Measurements from ENCODE around the gene ELOB. TPM values are rescaled to one million over a fixed set of nuclear protein-coding genes. Genes with fewer than 3 reads are reported as not detected.

ELOB gene
- polyA plus RNA-seq, 1 of the 3 experiments (the other 2 are of a cell fraction), result 329 TPM

GRCh38 chr16:2782583-2783351 is 5.7 kb upstream of the ELOB start:
- Histone ChIP-seq H3K36me3 (replicated peaks in 1 of 2; ENCODE audit: control insufficient read depth in 1 of 2, insufficient read depth in 2 of 2, low read length in 1 of 2) (no peaks in the 10 kb centered on the region), H3K27me3 (ENCODE audit: insufficient read depth) (no peaks in the 10 kb centered on the region), H4K20me1 (ENCODE audit: insufficient read depth) (no peaks in the 10 kb centered on the region), H3K27ac (ENCODE audit: low read depth in 2 of 2, low read length in 1 of 2) (no peak overlapping the region), H3K9ac (no peak overlapping the region), H3F3A (replicated peaks; ENCODE audit: insufficient read depth) (no peaks in the 10 kb centered on the region), H3K4me3 (ENCODE audit: low read depth in 2 of 2, low read length in 1 of 2) (no peak overlapping the region), H3K79me2 (ENCODE audit: insufficient read depth) (peaks cover 10% of the 10 kb centered on the region), H2AFZ (ENCODE audit: low read depth) (no peak overlapping the region), H3K9me3 (no peaks in the 10 kb centered on the region), H3K4me1 (ENCODE audit: control insufficient read depth in 1 of 2, insufficient read depth in 2 of 2, low read depth in 1 of 2, low read length in 1 of 2) (peaks cover 8 to 13% of the 10 kb centered on the region in 2 experiments; a peak in 2 of 4 replicates), H3K9me2 (no peaks in the 10 kb centered on the region), H3K4me2 (no peak overlapping the region)
- WGBS (ENCODE audit: low lambda C conversion rate), result 85% methylated on average over 12 of the region's 20 CpGs
- DNase-seq, result no peak
- ChIA-PET POLR2A (no interaction called here), CTCF (interaction anchor here (0.8 to 1.1 kb wide), 4 partner anchors 15 to 85 kb away, joined by 3 to 4 read pairs (median 4); no protein-coding TSS in a partner anchor)
- no peak for TF ChIP-seq REST (IDR thresholded peaks at IDR 0.05; ENCODE audit: low read depth, low read length)
- TF ChIP-seq YY1 (IDR thresholded peaks at IDR 0.05; ENCODE audit: low read depth), result no peak

- no peak for DNase-seq
- Histone ChIP-seq H2AFZ (ENCODE audit: low read depth) (no peak overlapping the region), H3K79me2 (ENCODE audit: insufficient read depth) (peaks cover 31% of the 10 kb centered on the region), H3K4me1 (ENCODE audit: control insufficient read depth in 1 of 2, insufficient read depth in 2 of 2, low read depth in 1 of 2, low read length in 1 of 2) (peaks cover 11 to 24% of the 10 kb centered on the region in 2 experiments; a peak in 2 of 4 replicates), H3K9me2 (no peaks in the 10 kb centered on the region), H3K9me3 (no peaks in the 10 kb centered on the region), H3K4me3 (ENCODE audit: low read depth in 2 of 2, low read length in 1 of 2) (no peak overlapping the region), H3K27ac (ENCODE audit: low read depth in 2 of 2, low read length in 1 of 2) (no peak overlapping the region), H3K27me3 (ENCODE audit: insufficient read depth) (no peaks in the 10 kb centered on the region), H3K36me3 (replicated peaks in 1 of 2; ENCODE audit: control insufficient read depth in 1 of 2, insufficient read depth in 2 of 2, low read length in 1 of 2) (peaks cover 0 to 4% of the 10 kb centered on the region in 2 experiments), H3K9ac (no peak overlapping the region), H4K20me1 (ENCODE audit: insufficient read depth) (no peaks in the 10 kb centered on the region; the same call in 1 of the 2 replicates), H3K4me2 (no peak overlapping the region), H3F3A (replicated peaks; ENCODE audit: insufficient read depth) (no peaks in the 10 kb centered on the region)
- POLR2A ChIA-PET, result no interaction called here
- TF ChIP-seq ZBTB33 (IDR thresholded peaks at IDR 0.05; ENCODE audit: borderline replicate concordance, low read depth) (no peak), RFX5 (IDR thresholded peaks at IDR 0.05; ENCODE audit: low read length) (no peak), PBX3 (IDR thresholded peaks at IDR 0.05) (no peak)
- WGBS (ENCODE audit: low lambda C conversion rate), result 82% methylated on average over 17 of the region's 17 CpGs
- CTCF ChIA-PET, result interaction anchor here (0.9 to 2.1 kb wide), 2 partner anchors 59 to 147 kb away, joined by 3 to 5 read pairs; no protein-coding TSS in a partner anchor
Measured at GRCh38 chr16:2779978-2780898, 3.2 kb upstream of the ELOB start.

Data from SK-N-SH (cell line).